Ishikawa (cell line): Measurements from ENCODE around the gene SLC1A4.
A peak's percentile ranks its signal among the peaks of the same experiment; 100 is the strongest.

Experiments used
- CEBPB ChIP-seq: IDR thresholded peaks from 2 replicates; pipeline ENCODE4 v1.6.1; 2012
- CREB1 ChIP-seq: IDR thresholded peaks from 2 replicates; pipeline ENCODE4 v1.6.1; 2012; ENCODE audit warnings: low read depth
- EGR1 ChIP-seq: IDR thresholded peaks from 2 replicates; pipeline ENCODE4 v1.6.1; 2012
- EP300 ChIP-seq: IDR thresholded peaks from 2 replicates; pipeline ENCODE4 v1.6.1; 2012; ENCODE audit warnings: borderline replicate concordance
- FOXM1 ChIP-seq: IDR thresholded peaks from 2 replicates; pipeline ENCODE4 v1.6.1; 2012; ENCODE audit warnings: low read depth, borderline replicate concordance
- MAX ChIP-seq: IDR thresholded peaks from 2 replicates; pipeline ENCODE4 v1.6.1; 2012
- NFIC ChIP-seq: IDR thresholded peaks from 2 replicates; pipeline ENCODE4 v1.6.1; 2012
- RAD21 ChIP-seq: IDR thresholded peaks from 2 replicates; pipeline ENCODE4 v1.6.1; 2012; ENCODE audit warnings: low read depth
- REST ChIP-seq: IDR thresholded peaks from 2 replicates; pipeline ENCODE4 v1.6.1; 2012; ENCODE audit warnings: low read depth, mild to moderate bottlenecking
- TAF1 ChIP-seq: IDR thresholded peaks from 2 replicates; pipeline ENCODE4 v1.6.1; 2012; ENCODE audit warnings: low read depth, mild to moderate bottlenecking
- TCF12 ChIP-seq: IDR thresholded peaks from 2 replicates; pipeline ENCODE4 v1.6.1; 2012; ENCODE audit warnings: low read depth
- TEAD4 ChIP-seq: IDR thresholded peaks from 2 replicates; pipeline ENCODE4 v1.6.1; 2012
- USF1 ChIP-seq: IDR thresholded peaks from 2 replicates; pipeline ENCODE4 v1.6.1; 2012
- YY1 ChIP-seq: IDR thresholded peaks from 2 replicates; pipeline ENCODE4 v1.6.1; 2012; ENCODE audit warnings: low read depth
- ZBTB7A ChIP-seq: IDR thresholded peaks from 2 replicates; pipeline ENCODE4 v1.6.1; 2012; ENCODE audit warnings: low read depth

Gene SLC1A4

GRCh38 chr2:64982932-64983331 is 6.3 kb upstream of the SLC1A4 start:
- TF ChIP-seq USF1 (no peak), MAX (no peak)

- TF ChIP-seq CEBPB (no peak), YY1 (no peak), REST (no peak), TEAD4 (no peak), TCF12 (no peak), CREB1 (no peak), NFIC (no peak), EGR1 (no peak), FOXM1 (no peak), MAX (no peak), RAD21 (no peak), ZBTB7A (no peak), EP300 (no peak), TAF1 (no peak), USF1 (no peak)
Observed at GRCh38 chr2:64985447-64985846, 3.8 kb upstream of the SLC1A4 start.

- TF ChIP-seq FOXM1 (no peak), ZBTB7A (no peak), EP300 (no peak), REST (peak; percentile 55; the same call in 1 of the 2 replicates), MAX (no peak), NFIC (no peak), CREB1 (no peak), RAD21 (no peak)
Observed at GRCh38 chr2:64987001-64987955, 1.9 kb upstream of the SLC1A4 start.

GRCh38 chr2:64987956-64988419 is 1.2 kb upstream of the SLC1A4 start:
- TF ChIP-seq TEAD4, result no peak
- TF ChIP-seq REST, result no peak
- TF ChIP-seq CREB1, result no peak
